CD14-positive monocyte (primary cell): ENCODE data around the gene ZNF784. TPM values are rescaled to one million over a fixed set of nuclear protein-coding genes. Genes with fewer than 3 reads are reported as not detected.

Source experiments
- DNase-seq, 3 donors: peaks; one replicate each; pipeline ENCODE4 v3.0.0-alpha.2; 2011 to 2022
- H2AFZ ChIP-seq: 2 replicates; pipeline ENCODE4 v1.6.0; 2012; ENCODE audit warnings: mild to moderate bottlenecking, low read depth, low read length, inconsistent platforms; ENCODE audit not compliant: insufficient read depth, poor library complexity, severe bottlenecking
- H3K27ac ChIP-seq, 2 donors: 1 replicate in 1 of 2; 2 replicates in 1 of 2; pipeline ENCODE4 v1.5.1; 2012 to 2013; ENCODE audit warnings: low read length in 2 of 2, control low read depth in 1 of 2, inconsistent platforms in 1 of 2, low read depth in 1 of 2, mild to moderate bottlenecking in 1 of 2
- H3K27me3 ChIP-seq, 2 donors: one replicate each; pipeline versions ENCODE4 v1.6.0 to v1.6.1; 2011 to 2013; ENCODE audit warnings: low read length in 2 of 2; ENCODE audit not compliant: control insufficient read depth in 2 of 2, insufficient read depth in 2 of 2
- H3K36me3 ChIP-seq, 2 donors: replicated peaks in 1 of 2; 1 replicate in 1 of 2; 2 replicates in 1 of 2; pipeline versions ENCODE4 v1.5.1 to v1.6.1; 2012 to 2013; ENCODE audit warnings: low read length in 2 of 2, control low read depth in 1 of 2, inconsistent platforms in 1 of 2, mild to moderate bottlenecking in 1 of 2; ENCODE audit not compliant: insufficient read depth in 2 of 2, control insufficient read depth in 1 of 2
- H3K4me1 ChIP-seq, 2 donors: 1 replicate in 1 of 2; 2 replicates in 1 of 2; pipeline versions ENCODE4 v1.5.1 to v1.6.1; 2012 to 2013; ENCODE audit warnings: low read length in 2 of 2, control low read depth in 1 of 2, inconsistent platforms in 1 of 2, mild to moderate bottlenecking in 1 of 2, moderate library complexity in 1 of 2; ENCODE audit not compliant: insufficient read depth in 2 of 2, control insufficient read depth in 1 of 2
- H3K4me2 ChIP-seq: replicated peaks from 2 replicates; pipeline ENCODE3; 2012; ENCODE audit warnings: low read length, moderate library complexity, mild to moderate bottlenecking; ENCODE audit not compliant: poor library complexity, severe bottlenecking; ENCODE audit errors: extremely low read depth
- H3K4me3 ChIP-seq, 3 experiments: fragments of 200-600 bp in 1 of 3; sonication (generic) in 1 of 3; replicated peaks in 1 of 3; 1 replicate in 2 of 3; 2 replicates in 1 of 3; pipeline ENCODE4 v1.5.1; 2011 to 2013; ENCODE audit warnings: low read length in 3 of 3, mild to moderate bottlenecking in 3 of 3, control low read depth in 2 of 3, low read depth in 2 of 3, inconsistent platforms in 1 of 3, moderate library complexity in 1 of 3
- H3K79me2 ChIP-seq: 2 replicates; pipeline ENCODE4 v1.6.0; 2012; ENCODE audit warnings: mild to moderate bottlenecking, control low read depth, inconsistent platforms, low read length, moderate library complexity; ENCODE audit not compliant: insufficient read depth
- H3K9ac ChIP-seq: 2 replicates; pipeline ENCODE4 v1.6.0; 2017; ENCODE audit warnings: low read length, mild to moderate bottlenecking; ENCODE audit not compliant: insufficient read depth, poor library complexity, severe bottlenecking
- H3K9me3 ChIP-seq, 2 donors: replicated peaks in 1 of 2; 1 replicate in 1 of 2; 2 replicates in 1 of 2; pipeline versions ENCODE4 v1.5.1 to v1.6.1; 2012 to 2013; ENCODE audit warnings: low read length in 2 of 2, control low read depth in 1 of 2; ENCODE audit not compliant: control insufficient read depth in 1 of 2, insufficient read depth in 1 of 2
- H4K20me1 ChIP-seq: 2 replicates; pipeline ENCODE4 v1.6.0; 2012; ENCODE audit warnings: mild to moderate bottlenecking, low read length, control low read depth, moderate library complexity; ENCODE audit not compliant: insufficient read depth
- H3K27ac Mint-ChIP-seq, 7 donors: one replicate each; pipeline ENCODE4 v1.8.0; 2020; ENCODE audit warnings: mild to moderate bottlenecking in 7 of 7, mixed read lengths in 7 of 7, moderate library complexity in 6 of 7, inconsistent platforms in 2 of 7
- H3K27me3 Mint-ChIP-seq, 3 donors: one replicate each; pipeline ENCODE4 v1.8.0; 2021 to 2022; ENCODE audit warnings: low read depth in 3 of 3, mild to moderate bottlenecking in 3 of 3, mixed read lengths in 3 of 3, moderate library complexity in 3 of 3, inconsistent platforms in 1 of 3
- H3K36me3 Mint-ChIP-seq, 2 donors: one replicate each; pipeline ENCODE4 v1.8.0; 2020; ENCODE audit warnings: mixed read lengths in 2 of 2, inconsistent platforms in 1 of 2, mild to moderate bottlenecking in 1 of 2
- H3K4me1 Mint-ChIP-seq: one replicate; pipeline ENCODE4 v1.8.0; 2020; ENCODE audit warnings: mild to moderate bottlenecking, mixed read lengths
- H3K4me3 Mint-ChIP-seq, 2 donors: one replicate each; pipeline ENCODE4 v1.8.0; 2020; ENCODE audit warnings: mild to moderate bottlenecking in 2 of 2, mixed read lengths in 2 of 2, moderate library complexity in 1 of 2
- H3K9me3 Mint-ChIP-seq, 7 donors: one replicate each; pipeline ENCODE4 v1.8.0; 2020 to 2022; ENCODE audit warnings: mixed read lengths in 7 of 7, mild to moderate bottlenecking in 6 of 7, moderate library complexity in 6 of 7, inconsistent platforms in 2 of 7
- WGBS: methylation state at CpG from one replicate; pipeline ENCODE4 v1.1.5; 2013; ENCODE audit warnings: missing lambda C conversion rate; ENCODE audit not compliant: insufficient coverage; 5-methylcytosine and 5-hydroxymethylcytosine counted together
- intact Hi-C, 2 donors: fragments of 100-400 bp; cut with micrococcal nuclease; formaldehyde crosslinking; loops; one replicate each; pipeline versions ENCODE4 v1.15.0 to v1.15.1; 2023
- polyA plus RNA-seq, 3 donors: library from polyadenylated mRNA; depleted of rRNA in 1 of 3; unstranded in 2 of 3; stranded (reverse) in 1 of 3; fragments of 300-500 nt in 2 of 3; fragments of >200 nt in 1 of 3; fragmentation: Illumina TruSeq in 2 of 3; gene quantifications; 1 replicate in 2 of 3; 2 replicates in 1 of 3; pipeline ENCODE4 v1.2.3, GENCODE V29; 2012 to 2021
- TF ChIP-seq, protein P1 (sequence below): fragments of 200-600 bp; IDR thresholded peaks from one replicate; pipeline ENCODE4 v1.8.0; 2022; ENCODE audit warnings: antibody characterized with exemption, mild to moderate bottlenecking

ZNF784 gene
- polyA plus RNA-seq, 3 donors, result 1.5 to 5.5 (median 2.4) TPM

DNA sequence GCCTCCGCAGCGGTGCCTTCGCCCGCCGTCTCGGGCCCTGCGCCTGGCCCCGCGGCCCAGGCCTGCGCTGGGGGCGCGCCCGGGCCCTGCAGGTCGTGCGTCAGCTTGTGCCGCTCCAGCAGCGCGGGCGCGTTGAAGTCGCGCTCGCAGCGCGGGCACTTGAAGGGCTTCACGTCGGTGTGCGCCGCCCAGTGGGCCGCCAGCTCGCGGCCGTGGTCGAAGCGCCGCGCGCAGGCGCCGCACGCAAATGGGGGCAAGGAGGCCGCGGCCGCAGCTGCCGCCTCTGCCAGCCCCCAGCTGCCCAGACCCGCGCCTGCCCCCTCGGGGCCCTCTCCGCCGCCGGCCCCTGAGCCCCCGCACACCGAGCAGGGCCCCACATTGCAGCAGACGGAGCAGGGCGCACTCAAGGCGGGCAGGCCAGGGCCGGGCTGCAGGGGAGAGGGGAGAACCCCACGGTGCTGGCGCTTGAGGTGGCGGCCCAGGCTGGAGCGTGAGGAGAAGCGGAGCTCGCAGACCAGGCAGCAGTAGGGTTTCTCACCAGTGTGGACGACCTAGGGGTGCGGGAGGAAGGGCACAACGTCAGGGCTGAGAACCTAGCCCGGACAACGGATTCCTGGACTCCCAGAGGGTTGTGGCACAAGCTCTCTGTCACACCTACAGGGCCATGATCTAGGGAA lies 31.1 kb downstream of the ZNF784 start:
- Histone ChIP-seq H3K4me1 (no peaks in the 10 kb centered on the region), H3K27ac (no peak overlapping the region), H3K9ac (no peak overlapping the region), H3K79me2 (peaks cover 4% of the 10 kb centered on the region), H3K4me2 (no peak overlapping the region), H2AFZ (no peak overlapping the region), H3K4me3 (no peak overlapping the region), H3K9me3 (peaks cover 0 to 10% of the 10 kb centered on the region in 2 donors), H3K27me3 (no peaks in the 10 kb centered on the region), H4K20me1 (no peaks in the 10 kb centered on the region), H3K36me3 (peaks cover 24 to 38% of the 10 kb centered on the region in 2 donors)
- intact Hi-C loops, result no loop called here
- H3K4me1 Mint-ChIP-seq, result no peaks in the 10 kb centered on the region
- DNase-seq, result no peak
- peaks cover 29 to 41% of the 10 kb centered on the region in 2 donors for H3K36me3 Mint-ChIP-seq
- TF ChIP-seq, protein P1, sequence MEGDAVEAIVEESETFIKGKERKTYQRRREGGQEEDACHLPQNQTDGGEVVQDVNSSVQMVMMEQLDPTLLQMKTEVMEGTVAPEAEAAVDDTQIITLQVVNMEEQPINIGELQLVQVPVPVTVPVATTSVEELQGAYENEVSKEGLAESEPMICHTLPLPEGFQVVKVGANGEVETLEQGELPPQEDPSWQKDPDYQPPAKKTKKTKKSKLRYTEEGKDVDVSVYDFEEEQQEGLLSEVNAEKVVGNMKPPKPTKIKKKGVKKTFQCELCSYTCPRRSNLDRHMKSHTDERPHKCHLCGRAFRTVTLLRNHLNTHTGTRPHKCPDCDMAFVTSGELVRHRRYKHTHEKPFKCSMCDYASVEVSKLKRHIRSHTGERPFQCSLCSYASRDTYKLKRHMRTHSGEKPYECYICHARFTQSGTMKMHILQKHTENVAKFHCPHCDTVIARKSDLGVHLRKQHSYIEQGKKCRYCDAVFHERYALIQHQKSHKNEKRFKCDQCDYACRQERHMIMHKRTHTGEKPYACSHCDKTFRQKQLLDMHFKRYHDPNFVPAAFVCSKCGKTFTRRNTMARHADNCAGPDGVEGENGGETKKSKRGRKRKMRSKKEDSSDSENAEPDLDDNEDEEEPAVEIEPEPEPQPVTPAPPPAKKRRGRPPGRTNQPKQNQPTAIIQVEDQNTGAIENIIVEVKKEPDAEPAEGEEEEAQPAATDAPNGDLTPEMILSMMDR, result no peak
- H3K9me3 Mint-ChIP-seq, result peaks cover 6 to 16% (median 12%) of the 10 kb centered on the region in 7 donors
- H3K27me3 Mint-ChIP-seq, result peaks cover 0 to 3% (median 0%) of the 10 kb centered on the region in 3 donors
- H3K4me3 Mint-ChIP-seq, result no peak overlapping the region
- peak overlapping the region in 1 of 7 donors; percentile 64 for H3K27ac Mint-ChIP-seq
- WGBS, result 97% methylated on average over 60 of the region's 68 CpGs

- Histone ChIP-seq H3K4me3 (no peak overlapping the region), H3K79me2 (no peaks in the 10 kb centered on the region), H3K27ac (no peak overlapping the region), H3K9ac (no peak overlapping the region), H3K27me3 (no peaks in the 10 kb centered on the region), H2AFZ (no peak overlapping the region), H3K9me3 (peaks cover 0 to 10% of the 10 kb centered on the region in 2 donors), H3K4me1 (peaks cover under 1% of the 10 kb centered on the region in 2 donors), H3K4me2 (no peak overlapping the region), H4K20me1 (no peaks in the 10 kb centered on the region), H3K36me3 (peaks cover 24 to 38% of the 10 kb centered on the region in 2 donors)
- Mint-ChIP-seq H3K4me3 (no peak overlapping the region), H3K4me1 (no peaks in the 10 kb centered on the region), H3K9me3 (peaks cover 6 to 16% (median 9%) of the 10 kb centered on the region in 7 donors), H3K27me3 (peaks cover 0 to 3% (median 0%) of the 10 kb centered on the region in 3 donors), H3K36me3 (peaks cover 29 to 41% of the 10 kb centered on the region in 2 donors), H3K27ac (no peak overlapping the region)
- TF ChIP-seq, protein P1, result no peak
- WGBS, result 98% methylated on average over 70 of the region's 73 CpGs
- DNase-seq, result no peak
- intact Hi-C loops, result no loop called here
These were observed 31.8 kb downstream of the ZNF784 start for GRCh38 chr19:55592391-55593090.
